Islet of Langerhans (tissue), 1 donor: Measurements from ENCODE around the gene VWC2.

Source experiments
- FAIRE-seq: peaks from one replicate; lab custom pipeline; 2011; peaks lifted over from hg19 to GRCh38; lab: Jason Lieb, UNC

Gene VWC2

DNA sequence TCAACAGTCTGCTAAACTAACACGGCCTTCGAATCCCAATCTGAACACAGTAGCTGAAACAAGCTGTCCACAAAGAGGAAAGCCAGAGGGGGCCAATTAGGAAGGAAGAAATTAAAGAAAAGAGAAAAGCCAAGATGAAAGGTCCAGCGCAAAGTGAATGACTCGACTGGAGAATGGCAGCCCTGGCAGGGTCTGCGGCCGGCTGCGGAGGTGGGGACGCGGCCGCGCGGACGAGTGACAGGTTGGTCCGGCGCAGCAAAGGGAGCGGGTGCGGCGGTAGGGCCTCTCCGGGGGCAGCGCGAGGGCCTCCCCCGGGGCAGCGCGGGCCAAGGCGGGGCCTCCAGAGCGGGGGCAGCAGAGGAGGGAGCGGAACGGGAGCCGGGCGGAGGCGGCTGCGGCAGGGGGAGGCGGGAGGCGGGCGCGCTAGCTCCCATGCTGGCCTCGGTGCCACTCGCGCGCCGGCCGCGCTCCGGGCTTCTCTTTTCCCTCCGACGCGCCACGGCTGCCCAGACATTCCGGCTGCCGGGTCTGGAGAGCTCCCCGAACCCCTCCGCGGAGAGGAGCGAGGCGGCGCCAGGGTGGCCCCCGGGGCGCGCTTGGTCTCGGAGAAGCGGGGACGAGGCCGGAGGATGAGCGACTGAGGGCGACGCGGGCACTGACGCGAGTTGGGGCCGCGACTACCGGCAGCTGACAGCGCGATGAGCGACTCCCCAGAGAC, at the start of gene VWC2:
Gene VWC2 (plus strand): TSS at position 421 of the 718 bp plus-strand sequence. CDS start 1,798 bp downstream, outside the sequence.
- FAIRE-seq: no peak

DNA sequence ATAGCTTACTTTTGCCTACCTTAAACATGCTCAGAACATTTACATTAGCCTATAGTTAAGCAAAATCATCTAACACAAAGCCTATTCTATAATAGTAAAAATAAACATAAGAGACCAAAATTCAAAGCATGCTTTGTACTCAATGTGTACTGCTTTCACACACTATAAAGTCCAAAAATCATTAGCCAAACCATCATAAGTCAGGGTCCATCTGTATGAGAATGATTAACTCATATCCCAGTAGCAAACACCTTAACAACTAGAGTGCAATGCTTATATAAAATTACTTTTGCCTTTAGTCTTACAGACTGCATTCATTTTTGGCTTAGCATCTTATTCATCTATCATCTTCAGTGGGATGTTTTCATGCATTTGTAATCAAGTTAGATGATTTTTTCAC, 49.4 kb upstream of the VWC2 start:
- FAIRE-seq: no peak

DNA sequence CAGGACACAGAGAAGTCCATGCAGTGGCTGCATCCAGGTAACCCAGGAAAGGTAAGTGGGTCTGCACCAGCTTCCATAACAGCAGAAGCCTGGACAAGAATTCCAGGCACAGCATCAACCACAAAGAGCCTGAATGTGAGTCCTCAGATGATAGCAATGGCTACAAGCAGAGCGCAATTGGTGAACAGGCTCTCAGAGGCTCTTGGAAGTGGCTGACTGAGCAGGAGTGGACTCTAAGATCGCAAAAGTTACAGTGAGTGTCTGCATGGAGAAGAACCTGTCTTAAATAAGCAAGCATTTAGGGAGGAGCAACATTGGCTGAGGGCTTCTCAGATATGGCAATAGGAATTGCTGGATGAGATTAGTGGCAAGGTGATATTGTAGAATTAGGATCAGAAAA, 41.6 kb upstream of the VWC2 start:
- FAIRE-seq: no peak

DNA sequence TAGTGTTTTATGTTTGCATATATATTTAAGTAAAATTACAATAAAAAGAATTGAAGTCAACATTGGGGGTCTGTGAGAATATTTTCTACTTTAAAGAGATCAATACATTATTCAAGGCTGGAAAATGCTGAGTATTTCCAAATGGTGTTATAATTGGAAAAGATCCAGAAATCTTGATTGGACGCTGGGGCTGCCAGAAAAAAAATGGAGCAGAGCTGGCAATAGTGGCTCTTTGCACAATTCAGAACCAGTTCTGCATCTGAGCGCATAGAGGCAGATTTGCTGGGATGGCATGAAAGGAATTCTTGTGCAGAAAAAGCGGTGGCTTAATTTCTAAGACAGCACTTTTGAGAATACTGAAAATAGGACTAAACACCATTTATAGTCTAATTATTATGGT, 10.8 kb upstream of the VWC2 start:
- no peak for FAIRE-seq

DNA sequence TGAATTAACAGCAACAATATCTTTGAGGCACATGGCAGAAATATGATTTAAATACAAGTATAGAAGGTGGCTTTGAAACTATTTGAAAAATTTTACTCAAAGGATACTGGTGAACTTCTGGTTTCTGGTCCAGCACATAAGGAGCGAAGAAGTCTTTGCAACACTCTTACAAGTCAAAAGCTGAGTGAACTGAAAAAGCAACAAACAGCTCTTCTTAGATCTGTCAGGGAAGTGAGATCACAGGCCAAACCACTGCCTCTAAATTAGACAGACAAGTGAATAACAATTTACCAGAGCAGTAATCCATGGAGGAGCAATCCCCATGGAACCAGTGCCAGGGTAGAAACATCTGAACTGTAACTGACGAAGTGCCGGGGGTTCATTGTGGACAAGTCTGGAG, 9.6 kb upstream of the VWC2 start:
- no peak for FAIRE-seq

DNA sequence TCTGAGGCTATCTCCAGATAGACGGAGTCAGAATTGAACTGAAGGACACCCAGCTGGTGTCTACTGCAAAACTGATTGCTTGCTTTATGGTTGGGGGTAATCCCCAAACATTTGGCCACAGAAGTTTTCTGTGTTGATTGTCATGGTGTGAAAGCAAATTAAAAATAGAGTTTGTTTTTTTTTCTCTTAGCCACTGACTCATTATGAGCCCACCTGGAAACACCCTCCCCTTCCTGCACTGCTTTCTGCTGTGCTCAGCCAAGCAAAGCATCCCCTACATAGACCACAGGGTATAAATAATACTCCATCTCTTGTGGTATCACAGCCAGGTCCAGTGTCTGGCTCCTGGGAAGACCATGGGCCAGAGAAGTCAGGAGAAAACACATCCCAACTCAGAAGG, 6.5 kb upstream of the VWC2 start:
- FAIRE-seq: no peak

DNA sequence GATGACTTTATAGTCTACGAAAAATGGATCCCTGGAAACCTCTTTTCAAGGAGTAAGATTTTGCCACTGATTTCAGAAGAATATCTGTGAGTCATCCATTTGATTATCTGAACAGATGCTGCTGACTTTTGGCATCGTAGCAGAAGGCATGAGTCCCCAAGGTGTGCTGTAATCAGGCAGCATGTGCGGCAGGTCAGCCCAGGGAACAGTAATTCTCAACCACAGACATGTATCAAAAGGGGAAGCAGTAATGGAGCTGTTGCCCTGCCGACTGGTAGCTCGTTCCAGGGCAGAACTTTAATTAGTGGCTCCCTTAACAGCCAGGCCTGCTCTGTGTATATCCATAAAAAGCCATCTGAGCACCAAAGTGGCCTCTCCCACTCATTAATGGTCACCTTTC, 5.7 kb upstream of the VWC2 start:
- FAIRE-seq: no peak

DNA sequence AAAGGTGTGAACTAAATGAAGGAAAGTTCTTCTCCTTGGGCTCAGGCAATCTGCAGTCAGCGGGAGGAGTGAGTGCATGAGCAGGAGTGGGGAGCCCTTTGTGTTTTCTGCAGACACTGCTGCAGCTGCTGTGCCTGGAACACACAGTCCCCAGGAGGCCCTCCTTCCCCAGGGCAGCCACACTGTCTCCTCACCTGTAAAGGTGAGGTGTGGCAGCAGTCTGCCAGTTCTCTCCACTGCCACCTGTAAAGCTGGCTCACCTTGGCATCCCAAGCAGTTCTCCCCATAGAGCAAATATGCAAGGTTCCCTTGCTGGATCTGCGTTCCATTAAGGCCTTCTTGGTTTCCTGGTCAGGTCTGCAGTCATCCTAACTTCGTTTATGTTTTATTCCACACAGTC, 5.2 kb upstream of the VWC2 start:
- no peak for FAIRE-seq

DNA sequence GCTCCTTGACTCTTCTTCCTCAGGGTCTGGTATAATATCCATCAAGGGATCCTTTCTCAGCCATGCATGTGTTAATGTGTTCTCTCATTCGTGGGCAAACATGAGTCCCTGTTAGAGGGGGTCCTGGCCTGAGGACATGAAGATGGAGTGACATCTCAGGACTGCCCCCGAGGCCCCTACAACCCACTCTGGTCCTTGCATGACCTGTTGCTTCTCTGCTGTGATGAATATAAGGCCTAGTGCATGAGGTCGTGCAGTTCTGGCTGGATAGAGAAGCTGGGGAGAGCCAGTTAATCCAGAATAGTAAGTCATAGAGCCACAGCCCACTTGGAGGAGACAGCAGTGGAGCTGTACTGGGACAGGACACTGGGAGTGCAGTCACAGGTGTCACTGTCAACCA, 4.6 kb upstream of the VWC2 start:
- no peak for FAIRE-seq

DNA sequence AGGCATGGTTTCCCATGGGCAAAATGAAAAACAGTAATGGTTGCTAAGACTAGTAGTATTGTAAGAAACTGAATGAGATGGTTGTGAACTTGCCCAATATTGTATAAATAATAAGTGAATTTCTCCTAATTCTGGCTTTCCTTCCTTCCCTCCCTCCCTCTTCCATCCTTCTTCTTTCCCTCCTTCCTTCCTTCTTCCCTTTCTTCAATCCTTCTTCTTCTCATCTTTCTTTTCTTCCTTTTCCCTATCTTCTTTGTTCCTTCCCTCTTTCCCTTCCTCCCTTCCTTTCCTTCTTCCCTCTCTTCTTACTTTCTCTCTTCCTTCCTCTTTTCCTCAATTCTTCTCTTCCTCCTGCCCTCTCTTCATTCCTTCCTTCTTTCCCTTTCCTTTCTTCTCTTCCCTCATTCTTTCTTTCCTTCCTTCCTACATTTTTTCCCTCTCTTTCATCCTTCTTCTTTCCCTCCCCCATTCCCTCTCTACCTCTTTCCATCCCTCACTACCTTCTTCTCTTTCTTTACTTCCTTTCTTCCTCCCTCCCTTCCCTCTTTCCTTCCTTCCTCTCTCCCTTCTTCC, 4.1 kb upstream of the VWC2 start:
- FAIRE-seq: no peak

DNA sequence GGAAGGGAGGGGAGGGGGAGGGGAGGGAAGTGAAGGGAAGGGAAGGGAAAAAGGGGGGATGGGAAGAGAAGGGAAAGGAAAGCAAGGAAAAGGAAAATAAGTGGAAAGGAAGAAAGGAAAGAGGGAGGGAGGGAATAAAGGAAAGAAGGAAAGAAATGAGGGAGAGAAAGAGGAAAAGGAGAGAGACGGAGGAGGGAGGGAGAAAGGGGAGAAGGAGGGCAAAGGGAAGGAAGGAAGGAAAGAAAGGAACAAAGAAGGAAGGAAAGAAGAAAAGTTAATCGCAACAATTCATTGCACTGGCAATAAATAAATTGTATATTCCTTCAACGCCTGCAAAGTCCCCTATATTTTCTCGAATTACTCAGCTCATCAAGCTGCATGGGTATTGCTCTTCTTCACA, 2.6 kb upstream of the VWC2 start:
- no peak for FAIRE-seq

DNA sequence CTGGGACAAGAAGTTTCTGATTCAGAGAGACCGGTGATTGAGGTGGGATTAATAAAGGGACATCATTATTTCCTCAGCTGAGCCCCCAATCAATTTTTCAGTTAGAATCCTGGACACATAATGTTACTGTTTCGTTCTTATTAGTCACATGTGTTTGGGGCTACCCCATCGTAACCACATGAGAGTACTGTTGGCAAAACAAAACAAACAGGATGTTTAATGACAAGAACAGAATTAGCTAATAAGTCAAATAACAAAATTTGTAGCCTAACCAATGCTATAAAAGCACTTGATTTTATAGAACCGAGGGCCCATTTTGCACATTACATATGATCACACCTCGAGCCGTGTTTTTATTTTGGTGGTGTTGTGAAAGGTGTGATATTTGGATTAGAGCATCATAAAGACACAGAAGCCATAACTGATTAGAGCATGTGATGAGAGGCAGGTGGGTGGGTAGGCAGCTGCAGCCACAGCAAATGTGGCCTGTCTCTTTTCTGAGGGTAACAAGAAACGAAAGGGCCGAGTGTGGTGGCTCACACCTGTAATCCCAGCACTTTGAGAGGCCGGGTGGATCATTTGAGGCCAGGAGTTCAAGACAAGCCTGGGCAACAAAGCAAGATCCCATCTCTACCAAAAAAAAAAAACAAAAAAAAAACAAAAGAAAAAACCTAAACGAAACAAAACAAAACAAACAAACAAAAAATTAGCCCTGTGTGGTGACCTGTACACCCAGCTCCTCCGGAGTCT, 1.8 kb upstream of the VWC2 start:
- no peak for FAIRE-seq

DNA sequence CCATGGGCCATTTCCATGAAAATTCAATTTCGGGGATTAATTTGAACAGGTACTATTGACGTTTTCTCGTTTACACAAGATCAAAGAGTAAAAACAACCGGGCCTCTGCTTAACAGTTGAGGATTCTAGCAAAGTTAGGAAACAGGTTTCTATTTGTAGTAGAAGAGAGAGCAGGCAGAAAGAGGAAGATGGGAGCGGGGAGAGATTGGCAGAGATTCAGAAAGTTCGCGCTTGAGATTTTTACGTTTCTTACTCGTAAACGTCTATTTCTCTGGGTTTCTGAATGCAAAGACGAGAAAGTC, 571 bp upstream of the VWC2 start:
- no peak for FAIRE-seq

DNA sequence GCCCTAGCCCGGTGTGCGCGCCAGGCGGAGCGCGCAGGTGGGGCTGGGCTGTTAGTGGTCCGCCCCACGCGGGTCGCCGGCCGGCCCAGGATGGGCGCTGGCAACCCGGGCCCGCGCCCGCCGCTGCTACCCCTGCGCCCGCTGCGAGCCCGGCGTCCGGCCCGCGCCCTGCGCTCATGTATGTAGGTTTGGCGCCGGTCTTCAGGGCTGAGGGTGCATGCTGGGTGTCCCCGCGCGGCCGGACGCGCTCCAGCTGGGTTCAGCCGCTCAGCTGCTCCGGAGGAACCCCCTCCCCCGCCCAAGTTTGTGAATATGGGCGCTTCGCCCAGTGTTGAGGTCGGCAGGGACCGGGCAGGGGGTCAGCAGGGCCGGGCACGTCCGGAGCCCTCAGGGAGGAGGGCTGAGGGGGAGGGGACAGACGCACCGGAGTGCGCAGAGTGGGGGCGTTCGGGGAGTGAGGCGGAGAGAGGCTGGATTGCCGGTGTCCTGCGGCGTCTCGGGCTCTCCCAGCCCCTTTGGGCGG, 559 bp downstream of the VWC2 start:
- no peak for FAIRE-seq

DNA sequence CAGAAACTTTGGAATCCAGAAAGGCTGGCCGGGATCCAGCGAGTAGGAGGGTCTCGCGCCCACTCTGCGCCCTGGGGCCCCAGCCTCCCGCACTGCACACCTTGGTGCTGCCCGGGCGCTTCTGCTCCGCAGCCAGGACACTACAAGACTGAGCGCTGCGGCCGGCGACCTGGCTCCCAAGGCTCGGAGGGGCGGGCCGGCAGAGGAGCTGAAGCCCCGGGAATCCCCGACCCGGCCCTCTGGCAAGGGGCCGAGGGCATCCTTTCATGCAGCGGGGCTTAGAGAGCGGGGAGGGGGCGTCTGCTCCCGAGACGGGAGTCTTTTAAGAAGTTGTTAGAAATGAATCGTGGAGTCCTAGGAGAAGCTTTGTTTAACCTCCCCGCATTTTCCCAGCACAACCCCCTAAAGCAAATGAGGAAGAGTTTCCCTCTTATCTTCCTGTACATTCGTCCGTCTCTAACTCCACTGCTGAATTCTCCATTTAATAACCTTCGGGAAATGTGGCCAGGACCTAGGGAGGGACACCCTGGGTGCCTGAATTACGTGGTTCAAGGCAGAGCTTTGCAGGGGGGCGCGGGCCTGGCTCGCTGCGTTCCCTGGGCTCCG, 1.1 kb downstream of the VWC2 start:
- no peak for FAIRE-seq

DNA sequence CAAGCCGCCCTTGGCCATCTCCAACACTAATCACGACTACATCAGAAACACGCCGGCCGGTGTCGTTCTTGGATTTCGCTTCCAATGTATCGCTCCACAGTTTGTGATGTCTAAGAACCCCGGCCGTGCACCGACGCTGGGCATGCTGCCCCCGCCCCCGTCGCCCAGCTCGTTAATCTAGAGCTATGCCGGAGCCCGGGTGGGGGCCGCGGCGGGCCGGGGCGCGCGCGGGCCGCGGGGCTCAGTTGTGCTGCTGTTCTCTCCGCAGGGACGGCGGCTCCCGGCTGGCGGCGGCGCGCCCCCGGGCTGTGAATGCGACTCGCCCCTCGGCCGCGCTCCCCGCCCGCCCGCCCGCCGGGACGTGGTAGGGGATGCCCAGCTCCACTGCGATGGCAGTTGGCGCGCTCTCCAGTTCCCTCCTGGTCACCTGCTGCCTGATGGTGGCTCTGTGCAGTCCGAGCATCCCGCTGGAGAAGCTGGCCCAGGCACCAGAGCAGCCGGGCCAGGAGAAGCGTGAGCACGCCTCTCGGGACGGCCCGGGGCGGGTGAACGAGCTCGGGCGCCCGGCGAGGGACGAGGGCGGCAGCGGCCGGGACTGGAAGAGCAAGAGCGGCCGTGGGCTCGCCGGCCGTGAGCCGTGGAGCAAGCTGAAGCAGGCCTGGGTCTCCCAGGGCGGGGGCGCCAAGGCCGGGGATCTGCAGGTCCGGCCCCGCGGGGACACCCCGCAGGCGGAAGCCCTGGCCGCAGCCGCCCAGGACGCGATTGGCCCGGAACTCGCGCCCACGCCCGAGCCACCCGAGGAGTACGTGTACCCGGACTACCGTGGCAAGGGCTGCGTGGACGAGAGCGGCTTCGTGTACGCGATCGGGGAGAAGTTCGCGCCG, 1.9 kb downstream of the VWC2 start:
- no peak for FAIRE-seq

DNA sequence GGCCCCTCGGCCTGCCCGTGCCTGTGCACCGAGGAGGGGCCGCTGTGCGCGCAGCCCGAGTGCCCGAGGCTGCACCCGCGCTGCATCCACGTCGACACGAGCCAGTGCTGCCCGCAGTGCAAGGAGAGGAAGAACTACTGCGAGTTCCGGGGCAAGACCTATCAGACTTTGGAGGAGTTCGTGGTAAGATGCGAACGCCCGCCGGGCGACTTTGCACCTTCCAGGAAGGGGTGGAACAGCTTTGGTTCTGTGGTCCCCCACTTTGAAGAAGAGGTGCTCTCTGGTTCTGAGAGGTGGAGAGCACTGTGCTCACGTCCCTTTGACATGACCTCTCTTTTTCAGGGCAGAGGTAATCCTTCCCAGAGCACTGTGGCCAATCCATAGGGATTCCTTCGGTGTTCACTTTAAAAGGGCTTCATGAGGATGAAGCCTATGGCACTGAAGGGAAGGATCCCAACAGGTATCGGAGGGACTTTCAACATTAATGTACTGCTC, 2.6 kb downstream of the VWC2 start:
- no peak for FAIRE-seq

DNA sequence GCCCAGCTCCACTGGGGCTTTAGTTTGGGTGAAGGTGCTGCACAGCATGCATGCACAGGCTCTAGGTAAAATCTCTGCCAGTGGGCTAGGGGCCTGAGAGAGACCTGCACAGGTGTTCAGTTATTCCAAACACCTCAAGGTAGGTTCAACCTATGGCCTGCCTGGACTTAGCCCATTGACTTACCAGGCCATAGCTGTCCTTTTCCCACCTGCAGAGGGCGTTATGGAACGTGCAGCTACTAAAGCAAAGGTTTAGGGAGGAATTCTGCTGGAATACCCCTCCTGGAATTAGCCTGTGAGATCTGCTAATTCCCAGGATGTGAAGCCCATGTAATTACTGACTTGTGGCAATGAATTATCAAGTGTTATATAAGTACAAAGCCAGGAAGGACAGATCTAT, 3.6 kb downstream of the VWC2 start:
- FAIRE-seq: no peak

DNA sequence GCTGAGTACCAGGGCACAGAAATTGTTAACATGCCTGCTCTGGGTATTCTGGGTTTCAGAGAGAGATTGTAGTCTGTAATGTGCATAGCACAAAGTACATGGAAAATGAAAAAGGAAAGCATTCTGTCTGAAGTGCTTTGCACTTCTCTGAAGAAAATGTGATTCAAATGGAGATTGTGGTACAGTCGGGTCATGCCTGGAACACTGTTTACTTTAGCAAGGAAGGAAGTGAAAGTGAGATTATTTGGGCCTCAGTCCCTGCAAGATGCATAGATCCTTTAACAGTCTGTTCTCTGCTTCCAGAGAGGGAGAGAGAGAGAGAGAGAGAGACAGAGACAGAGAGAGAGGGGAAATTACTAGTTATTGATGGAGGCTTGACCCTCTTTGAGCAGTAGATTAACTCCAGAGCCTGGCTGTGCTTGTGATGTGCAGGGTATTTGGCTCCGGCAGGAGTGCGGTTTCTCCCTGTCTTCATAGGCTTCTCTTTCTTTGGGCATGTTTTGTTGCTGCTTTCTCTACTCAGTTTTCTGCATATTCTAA, 5.4 kb downstream of the VWC2 start:
- FAIRE-seq: no peak

DNA sequence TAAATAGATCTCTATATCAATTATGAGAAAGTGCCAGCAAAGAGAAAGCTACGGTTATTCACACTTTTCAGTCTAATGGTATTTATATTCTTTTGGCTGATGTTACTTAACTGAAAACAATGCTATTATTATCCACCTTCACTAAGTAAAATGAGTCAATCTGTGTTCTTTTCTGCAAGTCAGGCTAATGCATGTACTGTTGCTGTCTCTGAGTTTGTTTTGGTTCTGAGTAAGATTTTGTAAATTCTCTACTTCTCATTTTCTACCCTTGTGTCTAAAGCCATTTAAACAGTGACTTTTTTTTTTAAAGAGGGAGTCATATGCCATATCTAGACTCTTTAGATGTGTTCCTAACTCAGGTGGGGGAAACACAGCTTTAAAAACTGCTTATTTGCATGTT, 7.5 kb downstream of the VWC2 start:
- no peak for FAIRE-seq

DNA sequence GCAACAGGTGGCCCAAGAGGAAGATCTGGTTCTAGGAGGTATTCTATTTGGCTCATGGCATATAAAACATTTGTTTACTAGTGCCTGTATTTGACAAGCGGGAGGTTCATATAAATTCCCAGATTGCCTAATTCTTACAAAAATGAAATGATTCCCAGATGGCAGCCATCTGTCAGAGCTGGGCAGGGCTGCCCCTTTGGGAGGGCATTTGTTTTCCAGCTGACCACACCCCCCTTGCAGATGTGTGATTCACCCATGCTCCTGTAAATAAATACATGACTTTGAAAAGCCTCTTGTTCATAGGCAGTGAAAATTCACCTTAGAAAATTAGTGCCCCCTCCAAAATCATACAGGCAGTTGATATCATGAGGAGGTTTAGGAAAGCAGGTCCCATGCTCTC, 8.6 kb downstream of the VWC2 start:
- FAIRE-seq: no peak

DNA sequence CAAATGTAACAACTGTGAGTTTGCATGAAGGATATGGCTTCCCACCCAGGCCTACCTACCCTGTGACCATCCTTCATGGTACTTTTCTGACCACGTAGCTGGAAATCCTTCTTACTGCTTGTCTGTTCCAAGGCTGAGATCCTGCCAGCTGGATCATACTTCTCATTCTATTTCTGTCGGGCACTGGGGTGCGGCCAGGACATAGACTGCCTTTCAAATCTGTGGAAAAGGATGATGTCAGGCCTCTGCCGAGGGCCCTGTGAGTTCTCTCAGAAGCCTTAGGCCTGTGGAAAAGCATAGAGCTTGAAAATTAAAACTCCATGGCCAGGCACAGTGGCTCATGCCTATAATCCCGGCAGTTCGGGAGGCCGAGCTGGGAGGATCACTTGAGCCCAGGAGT, 10.0 kb downstream of the VWC2 start:
- FAIRE-seq: no peak
